Measurements from ENCODE around the gene FTO.

DNA sequence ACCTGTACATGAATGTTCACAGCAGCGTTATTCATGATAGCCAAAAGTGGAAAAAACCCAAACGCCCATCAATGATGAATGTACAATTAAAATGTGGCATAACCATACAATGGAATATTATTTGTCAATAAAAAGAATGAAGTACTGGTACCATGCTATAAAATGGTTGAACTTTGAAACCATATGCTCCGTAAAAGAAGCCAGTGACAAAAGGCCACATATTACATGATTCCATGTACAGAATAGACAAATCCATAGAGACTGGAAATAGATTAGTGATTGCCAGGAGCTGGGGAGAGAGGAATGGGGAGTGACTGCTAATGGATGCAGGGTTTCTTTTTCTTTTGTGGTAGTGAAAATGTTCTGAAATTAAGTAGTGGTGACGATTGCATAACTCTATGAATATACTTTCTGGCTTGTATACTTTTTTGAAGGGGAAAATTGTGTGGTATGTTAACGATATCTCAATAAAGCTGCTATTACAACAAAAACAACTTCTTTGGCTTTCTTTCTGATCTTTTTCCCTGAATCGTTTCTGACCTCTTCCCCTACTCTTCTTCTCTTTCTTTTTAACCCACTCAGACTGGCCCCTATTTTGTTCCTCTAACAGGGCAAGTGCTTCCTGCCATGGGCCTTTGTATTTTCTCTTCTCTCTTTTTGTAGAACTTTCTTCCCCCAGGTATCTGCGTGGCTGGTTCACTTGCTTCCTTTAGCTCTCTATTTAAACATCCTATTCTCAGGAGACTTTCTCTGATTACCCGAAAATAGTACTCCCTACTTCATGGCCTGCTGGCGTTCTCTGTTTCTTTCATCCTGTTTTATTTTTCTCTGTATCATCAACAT lies 67.9 kb downstream of the FTO start:
- TF ChIP-seq MED8 (CRISPR knock-in tag; IDR thresholded peaks at IDR 0.05; ENCODE audit: insufficient replicate concordance) (no peak), SRF (IDR thresholded peaks at IDR 0.05; ENCODE audit: low read depth, low read length) (no peak), MEIS2 (CRISPR knock-in tag; IDR thresholded peaks at IDR 0.05) (no peak), ZSCAN30 (CRISPR knock-in tag; IDR thresholded peaks at IDR 0.05) (no peak), ZBTB7A (CRISPR knock-in tag; IDR thresholded peaks at IDR 0.05) (no peak), FOXM1 (CRISPR knock-in tag; IDR thresholded peaks at IDR 0.05) (no peak)
- TF ChIP-seq, protein P1, sequence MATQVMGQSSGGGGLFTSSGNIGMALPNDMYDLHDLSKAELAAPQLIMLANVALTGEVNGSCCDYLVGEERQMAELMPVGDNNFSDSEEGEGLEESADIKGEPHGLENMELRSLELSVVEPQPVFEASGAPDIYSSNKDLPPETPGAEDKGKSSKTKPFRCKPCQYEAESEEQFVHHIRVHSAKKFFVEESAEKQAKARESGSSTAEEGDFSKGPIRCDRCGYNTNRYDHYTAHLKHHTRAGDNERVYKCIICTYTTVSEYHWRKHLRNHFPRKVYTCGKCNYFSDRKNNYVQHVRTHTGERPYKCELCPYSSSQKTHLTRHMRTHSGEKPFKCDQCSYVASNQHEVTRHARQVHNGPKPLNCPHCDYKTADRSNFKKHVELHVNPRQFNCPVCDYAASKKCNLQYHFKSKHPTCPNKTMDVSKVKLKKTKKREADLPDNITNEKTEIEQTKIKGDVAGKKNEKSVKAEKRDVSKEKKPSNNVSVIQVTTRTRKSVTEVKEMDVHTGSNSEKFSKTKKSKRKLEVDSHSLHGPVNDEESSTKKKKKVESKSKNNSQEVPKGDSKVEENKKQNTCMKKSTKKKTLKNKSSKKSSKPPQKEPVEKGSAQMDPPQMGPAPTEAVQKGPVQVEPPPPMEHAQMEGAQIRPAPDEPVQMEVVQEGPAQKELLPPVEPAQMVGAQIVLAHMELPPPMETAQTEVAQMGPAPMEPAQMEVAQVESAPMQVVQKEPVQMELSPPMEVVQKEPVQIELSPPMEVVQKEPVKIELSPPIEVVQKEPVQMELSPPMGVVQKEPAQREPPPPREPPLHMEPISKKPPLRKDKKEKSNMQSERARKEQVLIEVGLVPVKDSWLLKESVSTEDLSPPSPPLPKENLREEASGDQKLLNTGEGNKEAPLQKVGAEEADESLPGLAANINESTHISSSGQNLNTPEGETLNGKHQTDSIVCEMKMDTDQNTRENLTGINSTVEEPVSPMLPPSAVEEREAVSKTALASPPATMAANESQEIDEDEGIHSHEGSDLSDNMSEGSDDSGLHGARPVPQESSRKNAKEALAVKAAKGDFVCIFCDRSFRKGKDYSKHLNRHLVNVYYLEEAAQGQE (IDR thresholded peaks at IDR 0.05; ENCODE audit: borderline replicate concordance in 1 of 2, low read depth in 1 of 2, low read length in 2 of 2), result no peak
- TF ChIP-seq, protein P2, sequence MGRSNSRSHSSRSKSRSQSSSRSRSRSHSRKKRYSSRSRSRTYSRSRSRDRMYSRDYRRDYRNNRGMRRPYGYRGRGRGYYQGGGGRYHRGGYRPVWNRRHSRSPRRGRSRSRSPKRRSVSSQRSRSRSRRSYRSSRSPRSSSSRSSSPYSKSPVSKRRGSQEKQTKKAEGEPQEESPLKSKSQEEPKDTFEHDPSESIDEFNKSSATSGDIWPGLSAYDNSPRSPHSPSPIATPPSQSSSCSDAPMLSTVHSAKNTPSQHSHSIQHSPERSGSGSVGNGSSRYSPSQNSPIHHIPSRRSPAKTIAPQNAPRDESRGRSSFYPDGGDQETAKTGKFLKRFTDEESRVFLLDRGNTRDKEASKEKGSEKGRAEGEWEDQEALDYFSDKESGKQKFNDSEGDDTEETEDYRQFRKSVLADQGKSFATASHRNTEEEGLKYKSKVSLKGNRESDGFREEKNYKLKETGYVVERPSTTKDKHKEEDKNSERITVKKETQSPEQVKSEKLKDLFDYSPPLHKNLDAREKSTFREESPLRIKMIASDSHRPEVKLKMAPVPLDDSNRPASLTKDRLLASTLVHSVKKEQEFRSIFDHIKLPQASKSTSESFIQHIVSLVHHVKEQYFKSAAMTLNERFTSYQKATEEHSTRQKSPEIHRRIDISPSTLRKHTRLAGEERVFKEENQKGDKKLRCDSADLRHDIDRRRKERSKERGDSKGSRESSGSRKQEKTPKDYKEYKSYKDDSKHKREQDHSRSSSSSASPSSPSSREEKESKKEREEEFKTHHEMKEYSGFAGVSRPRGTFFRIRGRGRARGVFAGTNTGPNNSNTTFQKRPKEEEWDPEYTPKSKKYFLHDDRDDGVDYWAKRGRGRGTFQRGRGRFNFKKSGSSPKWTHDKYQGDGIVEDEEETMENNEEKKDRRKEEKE (IDR thresholded peaks at IDR 0.05), result no peak
- TF ChIP-seq, protein P3, sequence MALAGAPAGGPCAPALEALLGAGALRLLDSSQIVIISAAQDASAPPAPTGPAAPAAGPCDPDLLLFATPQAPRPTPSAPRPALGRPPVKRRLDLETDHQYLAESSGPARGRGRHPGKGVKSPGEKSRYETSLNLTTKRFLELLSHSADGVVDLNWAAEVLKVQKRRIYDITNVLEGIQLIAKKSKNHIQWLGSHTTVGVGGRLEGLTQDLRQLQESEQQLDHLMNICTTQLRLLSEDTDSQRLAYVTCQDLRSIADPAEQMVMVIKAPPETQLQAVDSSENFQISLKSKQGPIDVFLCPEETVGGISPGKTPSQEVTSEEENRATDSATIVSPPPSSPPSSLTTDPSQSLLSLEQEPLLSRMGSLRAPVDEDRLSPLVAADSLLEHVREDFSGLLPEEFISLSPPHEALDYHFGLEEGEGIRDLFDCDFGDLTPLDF (CRISPR knock-in tag; IDR thresholded peaks at IDR 0.05), result no peak
